H9 (cell line): ENCODE measurements around the gene ITPR1. TPM values are rescaled to one million over a fixed set of nuclear protein-coding genes. Genes with fewer than 3 reads are reported as not detected.

ENCODE experiments used
- DNase-seq: peaks from one replicate; pipeline ENCODE4 v3.0.0-alpha.2; 2017
- H2AFZ ChIP-seq: one replicate; pipeline ENCODE4 v1.6.1; 2013; ENCODE audit warnings: mild to moderate bottlenecking, low read length, control low read depth, moderate library complexity
- H2AK5ac ChIP-seq: 2 replicates; pipeline ENCODE4 v1.6.1; 2013; ENCODE audit warnings: low read length, control low read depth, mixed read lengths; ENCODE audit not compliant: insufficient read length
- H2BK120ac ChIP-seq: one replicate; pipeline ENCODE4 v1.6.1; 2013; ENCODE audit warnings: low read depth, mild to moderate bottlenecking, low read length, control low read depth, inconsistent platforms; ENCODE audit not compliant: poor library complexity, severe bottlenecking
- H2BK12ac ChIP-seq: 2 replicates; pipeline ENCODE4 v1.6.1; 2013; ENCODE audit warnings: low read length, control low read depth, mixed read lengths, low read depth; ENCODE audit not compliant: insufficient read length
- H2BK15ac ChIP-seq: 2 replicates; pipeline ENCODE4 v1.6.1; 2013; ENCODE audit warnings: low read depth, low read length, control low read depth
- H2BK20ac ChIP-seq: one replicate; pipeline ENCODE4 v1.6.1; 2013; ENCODE audit warnings: low read depth, mild to moderate bottlenecking, low read length, control low read depth, inconsistent platforms; ENCODE audit not compliant: poor library complexity, severe bottlenecking
- H2BK5ac ChIP-seq: 2 replicates; pipeline ENCODE4 v1.6.1; 2013; ENCODE audit warnings: low read length, control low read depth, mixed read lengths; ENCODE audit not compliant: insufficient read length
- H3K14ac ChIP-seq: 2 replicates; pipeline ENCODE4 v1.6.1; 2013; ENCODE audit warnings: low read length, control low read depth; ENCODE audit not compliant: insufficient read depth
- H3K18ac ChIP-seq: 2 replicates; pipeline ENCODE4 v1.6.1; 2013; ENCODE audit warnings: low read depth, mild to moderate bottlenecking, mixed read lengths, low read length, control low read depth; ENCODE audit not compliant: insufficient read length
- H3K23ac ChIP-seq: 2 replicates; pipeline ENCODE4 v1.6.1; 2013; ENCODE audit warnings: low read length, control low read depth, mixed read lengths, low read depth; ENCODE audit not compliant: insufficient read length
- H3K23me2 ChIP-seq: 2 replicates; pipeline ENCODE4 v1.6.1; 2013; ENCODE audit warnings: low read depth, mild to moderate bottlenecking, mixed read lengths, low read length, control low read depth; ENCODE audit not compliant: insufficient read length, poor library complexity, severe bottlenecking
- H3K27ac ChIP-seq: 2 replicates; pipeline ENCODE4 v1.5.1; 2013; ENCODE audit warnings: low read length, control low read depth, mixed read lengths, low read depth; ENCODE audit not compliant: insufficient read length
- H3K27me3 ChIP-seq: 2 replicates; pipeline ENCODE4 v1.6.1; 2013; ENCODE audit warnings: low read length, control low read depth, inconsistent platforms; ENCODE audit not compliant: insufficient read depth
- H3K4ac ChIP-seq: 2 replicates; pipeline ENCODE4 v1.6.1; 2013; ENCODE audit warnings: low read depth, mild to moderate bottlenecking, control low read depth, inconsistent platforms, low read length, moderate library complexity
- H3K4me1 ChIP-seq: 2 replicates; pipeline ENCODE4 v1.6.1; 2013; ENCODE audit warnings: low read length, control low read depth, inconsistent platforms; ENCODE audit not compliant: insufficient read depth
- H3K4me2 ChIP-seq: 2 replicates; pipeline ENCODE4 v1.6.1; 2013; ENCODE audit warnings: low read length, control low read depth, mixed read lengths; ENCODE audit not compliant: insufficient read length, insufficient read depth
- H3K56ac ChIP-seq: 2 replicates; pipeline ENCODE4 v1.6.1; 2013; ENCODE audit warnings: low read depth, mild to moderate bottlenecking, mixed read lengths, low read length, control low read depth; ENCODE audit not compliant: insufficient read length
- H3K79me1 ChIP-seq: 2 replicates; pipeline ENCODE4 v1.6.1; 2013; ENCODE audit warnings: low read depth, mild to moderate bottlenecking, moderate library complexity, low read length, control low read depth, inconsistent platforms; ENCODE audit not compliant: insufficient read depth, poor library complexity, severe bottlenecking
- H3K79me2 ChIP-seq: 2 replicates; pipeline ENCODE4 v1.6.1; 2013; ENCODE audit warnings: low read length, control low read depth, inconsistent platforms; ENCODE audit not compliant: insufficient read depth
- H3K9ac ChIP-seq: 2 replicates; pipeline ENCODE4 v1.6.1; 2013; ENCODE audit warnings: low read length, control low read depth, mixed read lengths; ENCODE audit not compliant: insufficient read length; ENCODE audit errors: extremely low read depth
- H3K9me3 ChIP-seq: one replicate; pipeline ENCODE4 v1.6.1; 2013; ENCODE audit warnings: low read depth, low read length, inconsistent platforms; ENCODE audit not compliant: control insufficient read depth
- H3T11ph ChIP-seq: one replicate; pipeline ENCODE4 v1.6.1; 2013; ENCODE audit warnings: mild to moderate bottlenecking, low read length, control low read depth, inconsistent platforms
- H4K20me1 ChIP-seq: one replicate; pipeline ENCODE4 v1.6.1; 2013; ENCODE audit not compliant: control insufficient read depth, insufficient read length, insufficient read depth
- H4K5ac ChIP-seq: 2 replicates; pipeline ENCODE4 v1.6.1; 2013; ENCODE audit warnings: low read depth, mild to moderate bottlenecking, mixed read lengths, low read length, control low read depth; ENCODE audit not compliant: insufficient read length
- H4K8ac ChIP-seq: replicated peaks from 2 replicates; pipeline ENCODE4 v1.6.1; 2013; ENCODE audit warnings: low read length, control low read depth, mixed read lengths, low read depth; ENCODE audit not compliant: insufficient read length
- H4K91ac ChIP-seq: 2 replicates; pipeline ENCODE4 v1.6.1; 2013; ENCODE audit warnings: low read depth, mild to moderate bottlenecking, moderate library complexity, mixed read lengths, low read length, control low read depth; ENCODE audit not compliant: insufficient read length
- H3K27ac Mint-ChIP-seq, 3 experiments: 2 replicates in 2 of 3; 3 replicates in 1 of 3; pipeline ENCODE4 v1.8.0; 2020 to 2021; ENCODE audit warnings: mixed read lengths in 3 of 3, mild to moderate bottlenecking in 1 of 3, moderate library complexity in 1 of 3
- H3K27me3 Mint-ChIP-seq: 2 replicates; pipeline ENCODE4 v1.8.0; 2021; ENCODE audit warnings: low read depth, mild to moderate bottlenecking, moderate library complexity, mixed read lengths
- H3K36me3 Mint-ChIP-seq, 3 experiments: 2 replicates in 2 of 3; 3 replicates in 1 of 3; pipeline ENCODE4 v1.8.0; 2020 to 2021; ENCODE audit warnings: low read depth in 3 of 3, mixed read lengths in 3 of 3; ENCODE audit not compliant: insufficient read depth in 1 of 3
- H3K4me1 Mint-ChIP-seq, 2 experiments: 2 replicates each; pipeline ENCODE4 v1.8.0; 2020; ENCODE audit warnings: mixed read lengths in 2 of 2
- H3K4me3 Mint-ChIP-seq, 2 experiments: 2 replicates in 1 of 2; 3 replicates in 1 of 2; pipeline ENCODE4 v1.8.0; 2020 to 2021; ENCODE audit warnings: mild to moderate bottlenecking in 2 of 2, mixed read lengths in 2 of 2, moderate library complexity in 1 of 2
- H3K9me3 Mint-ChIP-seq, 2 experiments: 2 replicates in 1 of 2; 3 replicates in 1 of 2; pipeline ENCODE4 v1.8.0; 2020; ENCODE audit warnings: mild to moderate bottlenecking in 2 of 2, mixed read lengths in 2 of 2, moderate library complexity in 1 of 2
- CTCF ChIP-seq: fragments of 200-600 bp; sonication (generic); conservative IDR thresholded peaks from 3 replicates; pipeline ENCODE4 v1.8.0; 2021; ENCODE audit warnings: antibody characterized with exemption, mild to moderate bottlenecking
- WGBS: extraction: QIAGEN DNeasy Blood & Tissue Kit; methylation state at CpG from one replicate; pipeline ENCODE4 v1.1.7; 2013; ENCODE audit warnings: missing lambda C conversion rate, low lambda C conversion rate, mixed read lengths; ENCODE audit not compliant: insufficient read length; ENCODE audit errors: extremely low coverage; 5-methylcytosine and 5-hydroxymethylcytosine counted together
- total RNA-seq: library from RNA; stranded (reverse); gene quantifications from 2 replicates; pipeline ENCODE4 v1.2.1, GENCODE V29; 2021

ITPR1 gene
- total RNA-seq, 1 experiment from 2014 or later = 4.2 TPM

GRCh38 chr3:4799266-4800256 is 306.4 kb downstream of the ITPR1 start:
- Histone ChIP-seq H3K14ac (no peak overlapping the region), H2BK12ac (no peak overlapping the region), H2AK5ac (no peak overlapping the region), H3K56ac (no peak overlapping the region), H3K27ac (no peak overlapping the region), H4K5ac (no peak overlapping the region), H3K23ac (no peak overlapping the region), H2BK20ac (no peak overlapping the region), H4K91ac (no peak overlapping the region), H4K20me1 (no peaks in the 10 kb centered on the region), H3K9me3 (no peaks in the 10 kb centered on the region), H2BK5ac (no peak overlapping the region), H3K4me1 (no peaks in the 10 kb centered on the region), H4K8ac (no peak overlapping the region), H3K23me2 (no peaks in the 10 kb centered on the region), H3T11ph (no peak overlapping the region), H3K18ac (no peak overlapping the region), H3K4ac (no peak overlapping the region), H3K9ac (no peak overlapping the region), H3K79me1 (no peaks in the 10 kb centered on the region), H2BK120ac (no peak overlapping the region), H2BK15ac (no peak overlapping the region), H3K27me3 (no peaks in the 10 kb centered on the region), H2AFZ (no peak overlapping the region), H3K79me2 (no peaks in the 10 kb centered on the region), H3K4me2 (no peak overlapping the region)
- Mint-ChIP-seq H3K27ac (peak overlapping the region in 1 of 3 experiments; percentile 22; a peak in 1 of 7 replicates), H3K9me3 (no peaks in the 10 kb centered on the region), H3K4me3 (no peak overlapping the region), H3K4me1 (no peaks in the 10 kb centered on the region), H3K27me3 (peaks cover 1% of the 10 kb centered on the region; the same call in 1 of the 2 replicates), H3K36me3 (no peaks in the 10 kb centered on the region; a peak in 1 of 7 replicates)
- no CpG with 5 or more reads among the region's 14 CpGs for WGBS
- no peak for TF ChIP-seq CTCF
- DNase-seq = no peak
